Astrocyte of the spinal cord (primary cell): ENCODE data around the gene GUCY1A2.

ENCODE experiments used
- DNase-seq: peaks from one replicate; pipeline ENCODE4 v3.0.0; 2011; ENCODE audit warnings: low read depth, low spot score
- H3K4me3 ChIP-seq: 2 replicates; pipeline ENCODE4 v1.5.1; 2011; ENCODE audit warnings: low read depth, mild to moderate bottlenecking, low read length, moderate library complexity
- CTCF ChIP-seq: IDR thresholded peaks from 2 replicates; pipeline ENCODE4 v1.5.1; 2012; ENCODE audit warnings: low read depth, mild to moderate bottlenecking, low read length, inconsistent platforms
- in situ Hi-C: cut with HindIII; loops from 2 replicates; pipeline ENCODE4 v1.10.0; 2017; ENCODE audit warnings: low sequenced_read_pairs

The GUCY1A2 gene

GRCh38 chr11:106728379-106728778 is 289.9 kb downstream of the GUCY1A2 start:
- in situ Hi-C loops = no loop called here
- no peak for DNase-seq
- no peak overlapping the region for H3K4me3 ChIP-seq
- no peak for TF ChIP-seq CTCF

DNA sequence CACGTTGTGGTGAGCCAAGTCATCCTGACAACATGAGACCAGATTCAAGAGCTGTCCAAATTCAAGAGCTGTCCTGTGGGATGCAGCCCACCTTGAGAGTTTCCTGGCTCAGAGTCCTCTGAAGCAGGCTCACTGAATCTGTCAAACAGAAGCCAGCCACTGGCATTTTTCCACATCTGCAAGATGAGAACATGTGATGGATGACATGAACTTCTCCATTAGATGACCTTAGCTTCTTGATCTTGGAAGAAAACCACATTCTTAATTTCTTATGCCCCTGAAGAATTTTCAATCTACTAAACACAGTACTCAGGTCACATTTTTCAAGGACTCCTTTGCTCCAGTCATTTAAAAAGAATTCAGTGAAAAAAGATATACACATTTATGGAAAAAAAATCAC is 291.0 kb downstream of the GUCY1A2 start:
- no peak overlapping the region for H3K4me3 ChIP-seq
- in situ Hi-C loops = no loop called here
- TF ChIP-seq CTCF = no peak
- DNase-seq = peak; percentile 22

- H3K4me3 ChIP-seq = no peak overlapping the region
- in situ Hi-C loops = no loop called here
- TF ChIP-seq CTCF = no peak
- DNase-seq = no peak
These were observed 293.9 kb downstream of the GUCY1A2 start for GRCh38 chr11:106724293-106724892.

DNA sequence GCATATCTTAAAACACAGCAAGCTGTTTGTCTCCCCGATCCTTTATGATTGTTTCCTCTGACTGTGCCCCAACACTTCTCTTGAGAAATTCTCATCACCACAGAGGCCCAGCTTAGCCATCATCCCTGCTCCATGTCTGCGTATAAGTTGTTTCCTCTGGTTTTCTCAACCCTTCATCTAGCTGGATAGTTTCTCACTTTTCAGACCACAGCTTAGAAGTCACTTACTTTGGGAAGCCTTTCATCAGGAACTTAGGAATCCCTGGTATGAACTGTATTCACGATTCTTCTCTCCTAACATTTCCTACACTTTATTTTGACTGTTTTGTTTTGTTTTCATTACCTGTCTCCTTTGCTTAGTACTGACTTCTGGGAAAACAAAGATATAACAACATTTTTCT is 295.2 kb downstream of the GUCY1A2 start:
- no peak overlapping the region for H3K4me3 ChIP-seq
- in situ Hi-C loops = no loop called here
- TF ChIP-seq CTCF = no peak
- DNase-seq = no peak

GRCh38 chr11:106717222-106717621 is 301.1 kb downstream of the GUCY1A2 start:
- H3K4me3 ChIP-seq = no peak overlapping the region
- TF ChIP-seq CTCF = no peak
- in situ Hi-C loops = no loop called here
- no peak for DNase-seq

DNA sequence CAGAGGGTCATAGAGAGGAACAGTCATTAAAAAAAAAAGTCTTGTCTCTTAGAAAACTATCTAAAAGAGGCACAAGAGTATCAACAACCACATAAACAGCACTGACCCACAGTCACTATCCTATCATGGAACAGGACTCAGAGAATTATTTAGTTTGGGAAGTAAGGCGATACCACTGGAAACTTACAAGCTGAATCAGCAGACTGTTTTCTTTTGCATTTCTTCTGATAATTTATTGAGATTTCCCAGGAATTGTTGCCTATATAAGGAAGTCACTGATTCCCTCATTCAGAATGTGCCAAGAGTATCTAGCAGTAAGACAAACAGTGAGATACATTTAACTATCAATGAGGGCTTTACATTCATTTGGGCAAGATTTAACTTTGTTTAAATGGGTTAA is 304.1 kb downstream of the GUCY1A2 start:
- TF ChIP-seq CTCF = no peak
- H3K4me3 ChIP-seq = no peak overlapping the region
- in situ Hi-C loops = no loop called here
- peak; percentile 56 for DNase-seq

DNA sequence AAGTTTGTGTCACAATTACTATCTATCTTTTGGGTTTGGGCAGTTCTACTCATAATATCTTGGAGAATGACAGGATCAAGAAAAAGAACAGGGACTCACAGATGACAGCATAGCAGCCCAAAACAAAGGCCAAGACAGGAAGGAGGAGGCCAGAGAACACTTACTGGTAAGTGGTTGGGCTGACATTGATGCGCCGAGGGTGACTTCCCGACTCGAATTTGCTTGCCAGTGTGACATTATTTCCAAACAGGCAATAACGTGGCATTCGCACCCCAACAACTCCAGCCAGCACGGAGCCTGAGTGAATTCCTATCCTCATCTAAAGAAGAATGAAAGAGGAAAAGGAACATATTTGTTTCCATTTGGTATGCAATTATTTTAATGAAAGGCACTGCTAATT is 309.9 kb downstream of the GUCY1A2 start:
- TF ChIP-seq CTCF = no peak
- no peak overlapping the region for H3K4me3 ChIP-seq
- DNase-seq = no peak
- in situ Hi-C loops = no loop called here
